Measurements from ENCODE around the gene BCAS1. TPM values are rescaled to one million over a fixed set of nuclear protein-coding genes. Genes with fewer than 3 reads are reported as not detected.

Gene BCAS1
- total RNA-seq, 1 donor from 2014 or later, result under 0.01 TPM

DNA sequence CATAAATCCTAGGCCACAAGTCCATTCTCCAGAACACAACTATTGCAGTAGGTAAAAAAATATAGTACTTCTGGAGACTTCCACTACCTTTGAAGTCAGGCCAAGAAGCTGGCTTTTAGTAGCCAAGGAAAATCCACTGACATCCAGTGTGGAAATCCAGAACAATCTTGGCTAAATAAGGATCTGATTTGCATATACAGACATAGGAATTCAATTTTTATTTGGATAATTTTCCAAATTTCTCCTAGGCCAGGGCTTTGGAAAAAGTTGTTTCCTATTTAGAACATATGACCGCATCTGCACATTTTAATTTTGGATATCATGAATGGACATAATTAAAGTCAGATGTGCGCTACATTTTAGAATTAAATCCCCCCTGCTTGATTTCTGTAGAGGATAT is 100.2 kb downstream of the BCAS1 start:
- TF ChIP-seq, protein P1, sequence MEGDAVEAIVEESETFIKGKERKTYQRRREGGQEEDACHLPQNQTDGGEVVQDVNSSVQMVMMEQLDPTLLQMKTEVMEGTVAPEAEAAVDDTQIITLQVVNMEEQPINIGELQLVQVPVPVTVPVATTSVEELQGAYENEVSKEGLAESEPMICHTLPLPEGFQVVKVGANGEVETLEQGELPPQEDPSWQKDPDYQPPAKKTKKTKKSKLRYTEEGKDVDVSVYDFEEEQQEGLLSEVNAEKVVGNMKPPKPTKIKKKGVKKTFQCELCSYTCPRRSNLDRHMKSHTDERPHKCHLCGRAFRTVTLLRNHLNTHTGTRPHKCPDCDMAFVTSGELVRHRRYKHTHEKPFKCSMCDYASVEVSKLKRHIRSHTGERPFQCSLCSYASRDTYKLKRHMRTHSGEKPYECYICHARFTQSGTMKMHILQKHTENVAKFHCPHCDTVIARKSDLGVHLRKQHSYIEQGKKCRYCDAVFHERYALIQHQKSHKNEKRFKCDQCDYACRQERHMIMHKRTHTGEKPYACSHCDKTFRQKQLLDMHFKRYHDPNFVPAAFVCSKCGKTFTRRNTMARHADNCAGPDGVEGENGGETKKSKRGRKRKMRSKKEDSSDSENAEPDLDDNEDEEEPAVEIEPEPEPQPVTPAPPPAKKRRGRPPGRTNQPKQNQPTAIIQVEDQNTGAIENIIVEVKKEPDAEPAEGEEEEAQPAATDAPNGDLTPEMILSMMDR (conservative IDR thresholded peaks at IDR 0.05; ENCODE audit: low read depth, low read length), result no peak
- DNase-seq (ENCODE audit: low read depth), result no peak
- H3K4me3 ChIP-seq (ENCODE audit: low read depth, low read length), result no peak overlapping the region

DNA sequence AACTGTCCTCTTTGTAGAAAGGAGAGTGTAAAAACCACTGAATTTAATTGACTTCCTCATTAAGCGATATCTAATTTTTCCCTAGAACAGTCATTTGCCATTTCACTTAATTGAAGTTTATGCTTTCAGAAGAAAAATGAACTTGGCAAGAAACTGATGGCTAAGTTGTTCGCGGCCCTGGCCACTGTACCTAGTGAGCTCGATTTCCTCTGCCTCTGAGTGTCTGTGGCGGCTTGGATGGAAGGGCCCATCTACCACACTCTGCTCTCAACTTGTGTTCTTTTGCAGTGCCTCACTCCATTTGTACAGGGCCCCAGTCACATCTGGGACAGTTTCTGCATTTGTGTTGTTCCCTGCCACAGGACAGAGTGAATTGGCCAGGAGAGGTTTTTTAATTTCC is 102.9 kb downstream of the BCAS1 start:
- H3K4me3 ChIP-seq (ENCODE audit: low read depth, low read length), result no peak overlapping the region
- TF ChIP-seq, protein P1 (conservative IDR thresholded peaks at IDR 0.05; ENCODE audit: low read depth, low read length), result no peak
- DNase-seq (ENCODE audit: low read depth), result no peak

DNA sequence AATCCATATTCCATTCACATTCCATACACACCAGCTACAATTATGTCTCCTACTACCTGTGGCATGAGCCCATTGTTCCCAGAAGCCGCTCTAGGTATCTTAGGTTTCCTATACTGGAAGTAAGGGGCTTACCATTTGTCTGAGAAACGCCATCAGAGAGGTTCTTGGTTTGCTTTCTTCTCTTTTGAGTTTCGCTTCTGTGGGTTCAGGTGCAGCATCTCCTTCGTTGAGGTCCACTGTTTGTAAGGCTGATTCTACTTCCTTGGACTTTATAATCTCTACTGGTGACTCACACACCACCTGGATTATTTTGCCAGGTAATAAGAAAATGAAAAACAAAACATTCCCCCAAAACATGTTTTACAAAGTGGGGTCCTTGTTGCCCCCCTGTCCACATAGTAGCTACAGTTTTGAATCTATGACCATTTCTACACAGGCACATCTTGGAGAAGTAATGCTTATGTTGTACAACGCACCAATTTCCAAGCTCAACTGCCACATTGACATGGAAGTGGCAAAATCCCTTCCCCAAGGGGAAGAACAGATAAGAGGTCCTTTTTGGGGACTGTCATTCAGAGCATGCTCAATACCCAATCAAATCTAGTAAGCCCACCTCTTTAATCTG is 103.5 kb downstream of the BCAS1 start:
- no peak for DNase-seq (ENCODE audit: low read depth)
- H3K4me3 ChIP-seq (ENCODE audit: low read depth, low read length), result no peak overlapping the region
- TF ChIP-seq, protein P1 (conservative IDR thresholded peaks at IDR 0.05; ENCODE audit: low read depth, low read length), result no peak

DNA sequence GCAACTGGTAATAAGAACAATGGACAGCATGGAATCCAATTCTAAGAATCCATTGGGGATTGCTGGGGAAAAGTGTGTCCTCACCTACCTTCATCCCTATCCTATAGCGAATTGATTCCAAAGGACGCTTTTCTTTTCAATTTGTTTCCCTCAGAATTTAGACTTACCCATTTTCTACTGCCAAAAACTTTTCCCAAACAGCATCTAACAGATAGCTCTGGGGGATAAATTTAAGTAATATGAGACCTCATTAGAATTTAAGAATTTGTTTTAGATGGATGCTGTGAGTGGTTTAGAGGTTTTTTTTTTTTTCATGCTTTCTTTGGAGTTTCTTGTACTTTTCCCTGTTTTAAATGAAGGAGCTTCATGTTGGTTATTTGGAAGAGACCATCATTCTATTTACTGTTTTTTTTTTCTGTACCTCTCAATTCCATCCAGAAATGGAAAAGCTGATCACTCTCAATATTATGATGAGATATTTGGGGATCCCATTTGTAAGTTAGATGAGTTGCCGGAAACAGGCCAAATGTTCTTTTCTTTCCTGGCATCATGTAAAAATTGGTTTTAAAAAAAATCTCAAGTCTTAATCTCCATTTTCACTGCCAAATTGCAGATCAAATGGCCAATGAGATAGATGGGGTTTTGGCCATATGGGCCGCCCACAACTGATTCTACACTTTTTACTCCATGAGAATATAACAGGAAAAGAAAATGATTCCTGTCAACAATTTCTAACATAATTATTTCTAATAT is 105.7 kb downstream of the BCAS1 start:
- no peak for DNase-seq (ENCODE audit: low read depth)
- TF ChIP-seq, protein P1 (conservative IDR thresholded peaks at IDR 0.05; ENCODE audit: low read depth, low read length), result no peak
- no peak overlapping the region for H3K4me3 ChIP-seq (ENCODE audit: low read depth, low read length)

- no peak for DNase-seq (ENCODE audit: low read depth)
- TF ChIP-seq, protein P1 (conservative IDR thresholded peaks at IDR 0.05; ENCODE audit: low read depth, low read length), result no peak
- no peak overlapping the region for H3K4me3 ChIP-seq (ENCODE audit: low read depth, low read length)
Observed at GRCh38 chr20:53964067-53964466, 106.3 kb downstream of the BCAS1 start.

DNA sequence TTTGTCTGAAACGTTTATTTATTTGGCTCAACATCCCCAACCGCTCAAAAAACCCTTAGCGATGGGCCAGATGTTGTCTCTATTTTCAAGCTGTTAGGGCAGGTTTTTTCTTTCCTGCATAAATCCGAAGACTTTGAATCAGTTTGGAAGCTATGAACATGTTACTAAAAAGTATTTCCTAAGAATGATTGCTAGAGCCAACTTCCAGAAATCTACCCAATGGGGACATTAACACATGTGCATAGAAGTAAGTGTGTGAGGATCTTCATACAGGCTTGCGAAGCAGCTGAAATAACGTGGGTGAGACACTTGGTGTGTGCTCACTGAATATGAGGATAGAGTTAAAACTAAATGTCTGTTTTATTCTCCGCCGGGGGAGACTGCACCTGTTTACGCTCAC is 106.8 kb downstream of the BCAS1 start:
- no peak for DNase-seq (ENCODE audit: low read depth)
- H3K4me3 ChIP-seq (ENCODE audit: low read depth, low read length), result no peak overlapping the region
- TF ChIP-seq, protein P1 (conservative IDR thresholded peaks at IDR 0.05; ENCODE audit: low read depth, low read length), result no peak

- no peak for DNase-seq (ENCODE audit: low read depth)
- TF ChIP-seq, protein P1 (conservative IDR thresholded peaks at IDR 0.05; ENCODE audit: low read depth, low read length), result no peak
- H3K4me3 ChIP-seq (ENCODE audit: low read depth, low read length), result no peak overlapping the region
Observed at GRCh38 chr20:53962388-53962787, 108.0 kb downstream of the BCAS1 start.
